Neuronal stem cell (in vitro differentiated cells): Measurements from ENCODE around the gene VENTX.

Experiments
- DNase-seq: peaks from one replicate; pipeline ENCODE4 v3.0.0-alpha.2; 2013; ENCODE audit warnings: low spot score
- H2AFZ ChIP-seq: one replicate; pipeline ENCODE4 v1.6.1; 2013; ENCODE audit warnings: mild to moderate bottlenecking, low read length, inconsistent platforms
- H2AK5ac ChIP-seq: 2 replicates; pipeline ENCODE4 v1.6.1; 2013; ENCODE audit warnings: low read depth, mild to moderate bottlenecking, inconsistent platforms, low read length, moderate library complexity, mixed read lengths
- H2BK120ac ChIP-seq: 2 replicates; pipeline ENCODE4 v1.6.1; 2013; ENCODE audit warnings: low read depth, mild to moderate bottlenecking, inconsistent platforms, low read length, moderate library complexity, mixed read lengths
- H2BK12ac ChIP-seq: one replicate; pipeline ENCODE4 v1.6.1; 2013; ENCODE audit warnings: low read length, inconsistent platforms
- H2BK15ac ChIP-seq: 2 replicates; pipeline ENCODE4 v1.6.1; 2013; ENCODE audit warnings: mild to moderate bottlenecking, low read length, inconsistent platforms, mixed read lengths
- H2BK5ac ChIP-seq: one replicate; pipeline ENCODE4 v1.6.1; 2013; ENCODE audit warnings: inconsistent platforms, mild to moderate bottlenecking, low read length, moderate library complexity
- H3K14ac ChIP-seq: one replicate; pipeline ENCODE4 v1.6.1; 2013; ENCODE audit warnings: low read length, inconsistent platforms
- H3K18ac ChIP-seq: 2 replicates; pipeline ENCODE4 v1.6.1; 2013; ENCODE audit warnings: low read length, inconsistent platforms
- H3K23ac ChIP-seq: 2 replicates; pipeline ENCODE4 v1.6.1; 2013; ENCODE audit warnings: low read depth, mild to moderate bottlenecking, mixed read lengths, low read length, inconsistent platforms; ENCODE audit not compliant: poor library complexity
- H3K27ac ChIP-seq: replicated peaks from 3 replicates; pipeline ENCODE4 v1.5.1; 2013; ENCODE audit warnings: low read length, inconsistent platforms
- H3K27me3 ChIP-seq, 3 experiments: 2 replicates each; pipeline ENCODE4 v1.6.1; 2013; ENCODE audit warnings: low read length in 3 of 3, mild to moderate bottlenecking in 2 of 3, inconsistent platforms in 1 of 3, low read depth in 1 of 3, mixed read lengths in 1 of 3, moderate library complexity in 1 of 3; ENCODE audit not compliant: control insufficient read depth in 3 of 3, insufficient read depth in 3 of 3
- H3K36me3 ChIP-seq, 2 donors: replicated peaks in 1 of 2; 2 replicates each; pipeline ENCODE4 v1.6.1; 2013; ENCODE audit warnings: low read length in 2 of 2; ENCODE audit not compliant: control insufficient read depth in 2 of 2, insufficient read depth in 2 of 2
- H3K4ac ChIP-seq: 2 replicates; pipeline ENCODE4 v1.6.1; 2013; ENCODE audit warnings: inconsistent platforms, mild to moderate bottlenecking, low read length, moderate library complexity
- H3K4me1 ChIP-seq, 2 donors: 1 replicate in 1 of 2; 2 replicates in 1 of 2; pipeline ENCODE4 v1.6.1; 2013; ENCODE audit warnings: low read length in 2 of 2, low read depth in 1 of 2; ENCODE audit not compliant: control insufficient read depth in 2 of 2, insufficient read depth in 1 of 2
- H3K4me2 ChIP-seq: one replicate; pipeline ENCODE4 v1.6.1; 2013; ENCODE audit warnings: mild to moderate bottlenecking, low read length, inconsistent platforms; ENCODE audit not compliant: insufficient read depth, poor library complexity, severe bottlenecking
- H3K4me3 ChIP-seq, 2 donors: 2 replicates each; pipeline ENCODE4 v1.5.1; 2013; ENCODE audit warnings: low read length in 2 of 2, mild to moderate bottlenecking in 2 of 2, inconsistent platforms in 1 of 2, moderate library complexity in 1 of 2
- H3K79me1 ChIP-seq: one replicate; pipeline ENCODE4 v1.6.1; 2013; ENCODE audit warnings: low read depth, mild to moderate bottlenecking, inconsistent platforms, low read length, moderate library complexity
- H3K9ac ChIP-seq: one replicate; pipeline ENCODE4 v1.6.1; 2013; ENCODE audit warnings: mild to moderate bottlenecking, low read depth, low read length, inconsistent platforms; ENCODE audit not compliant: poor library complexity
- H3K9me3 ChIP-seq, 2 donors: replicated peaks in 1 of 2; 2 replicates each; pipeline versions ENCODE3 to v1.6.1; 2013; ENCODE audit warnings: low read length in 2 of 2, mild to moderate bottlenecking in 2 of 2, inconsistent platforms in 1 of 2, low read depth in 1 of 2, mixed read lengths in 1 of 2, moderate library complexity in 1 of 2; ENCODE audit not compliant: control insufficient read depth in 2 of 2, insufficient read depth in 1 of 2
- H4K8ac ChIP-seq: one replicate; pipeline ENCODE4 v1.6.1; 2013; ENCODE audit warnings: low read depth, mild to moderate bottlenecking, inconsistent platforms, low read length, moderate library complexity
- H4K91ac ChIP-seq: one replicate; pipeline ENCODE4 v1.6.1; 2013; ENCODE audit warnings: low read length, low read depth, mild to moderate bottlenecking, inconsistent platforms; ENCODE audit not compliant: poor library complexity
- WGBS, 2 donors: extraction: QIAGEN DNeasy Blood & Tissue Kit; methylation state at CpG; one replicate each; pipeline ENCODE4 v1.1.7; 2013; ENCODE audit warnings: missing lambda C conversion rate in 2 of 2, mixed read lengths in 1 of 2; ENCODE audit not compliant: insufficient read length in 2 of 2, insufficient replicate concordance in 1 of 2; ENCODE audit errors: extremely low coverage in 2 of 2; 5-methylcytosine and 5-hydroxymethylcytosine counted together

The VENTX gene

GRCh38 chr10:133267293-133267692 is 29.6 kb downstream of the VENTX start:
- Histone ChIP-seq H3K14ac (no peak overlapping the region), H3K79me1 (peaks cover 2% of the 10 kb centered on the region), H3K36me3 (no peaks in the 10 kb centered on the region), H2BK12ac (no peak overlapping the region), H2BK120ac (no peak overlapping the region), H3K4me1 (peaks cover 6 to 13% of the 10 kb centered on the region in 2 donors), H3K18ac (no peak overlapping the region), H2BK15ac (peak overlapping the region; percentile 94), H4K8ac (peak overlapping the region; percentile 65), H3K4me3 (no peak overlapping the region), H3K4ac (no peak overlapping the region), H3K9me3 (no peaks in the 10 kb centered on the region), H3K4me2 (no peak overlapping the region), H3K9ac (no peak overlapping the region), H2AFZ (no peak overlapping the region), H3K27ac (no peak overlapping the region), H4K91ac (no peak overlapping the region), H2BK5ac (peak overlapping the region; percentile 82), H2AK5ac (no peak overlapping the region), H3K23ac (no peak overlapping the region), H3K27me3 (peaks cover 0 to 5% (median 0%) of the 10 kb centered on the region in 3 experiments)
- DNase-seq = no peak
- whole genome bisulfite sequencing, 2 donors = no CpG with 5 or more reads among the region's 14 CpGs

- WGBS, 2 donors = no CpG with 5 or more reads among the region's 22 CpGs
- Histone ChIP-seq H3K4me3 (no peak overlapping the region), H4K91ac (no peak overlapping the region), H4K8ac (no peak overlapping the region), H2BK5ac (peak overlapping the region; percentile 75), H3K9ac (no peak overlapping the region), H2AK5ac (peak overlapping the region; percentile 94), H3K27me3 (peaks cover 0 to under 1% (median 0%) of the 10 kb centered on the region in 3 experiments), H2BK15ac (no peak overlapping the region), H3K9me3 (no peaks in the 10 kb centered on the region), H2BK12ac (no peak overlapping the region), H3K79me1 (peaks cover 2% of the 10 kb centered on the region), H2BK120ac (no peak overlapping the region), H3K23ac (peak overlapping the region; percentile 31), H3K36me3 (no peaks in the 10 kb centered on the region), H3K4me1 (peaks cover under 1 to 7% of the 10 kb centered on the region in 2 donors), H3K4me2 (no peak overlapping the region), H3K18ac (no peak overlapping the region), H2AFZ (no peak overlapping the region), H3K14ac (peak overlapping the region; percentile 82), H3K27ac (no peak overlapping the region), H3K4ac (peak overlapping the region; percentile 76)
- no peak for DNase-seq
These were observed 30.2 kb downstream of the VENTX start for GRCh38 chr10:133267829-133268228.

- Histone ChIP-seq H3K18ac (peak overlapping the region; percentile 64), H2BK15ac (peak overlapping the region; percentile 89), H3K27ac (no peak overlapping the region), H3K4me1 (peaks cover 0 to 1% of the 10 kb centered on the region in 2 donors), H3K36me3 (no peaks in the 10 kb centered on the region), H3K27me3 (no peaks in the 10 kb centered on the region), H3K4ac (peak overlapping the region; percentile 23), H2AK5ac (peak overlapping the region; percentile 94), H4K91ac (no peak overlapping the region), H3K14ac (peak overlapping the region; percentile 38), H2BK5ac (no peak overlapping the region), H3K4me2 (no peak overlapping the region), H2BK120ac (no peak overlapping the region), H4K8ac (no peak overlapping the region), H3K23ac (no peak overlapping the region), H3K9me3 (no peaks in the 10 kb centered on the region), H3K9ac (no peak overlapping the region), H3K4me3 (no peak overlapping the region), H3K79me1 (peaks cover 2% of the 10 kb centered on the region), H2AFZ (no peak overlapping the region), H2BK12ac (peak overlapping the region; percentile 41)
- no peak for DNase-seq
- no CpG with 5 or more reads among the region's 22 CpGs for WGBS, 2 donors
These were observed 30.9 kb downstream of the VENTX start for GRCh38 chr10:133268532-133268931.

GRCh38 chr10:133269367-133269766 is 31.7 kb downstream of the VENTX start:
- Histone ChIP-seq H2AFZ (no peak overlapping the region), H2AK5ac (peak overlapping the region; percentile 37), H3K4me2 (no peak overlapping the region), H3K18ac (no peak overlapping the region), H3K9me3 (no peaks in the 10 kb centered on the region), H2BK5ac (no peak overlapping the region), H3K23ac (peak overlapping the region; percentile 31), H4K91ac (no peak overlapping the region), H2BK15ac (peak overlapping the region; percentile 89), H2BK120ac (no peak overlapping the region), H2BK12ac (peak overlapping the region; percentile 22), H3K27ac (no peak overlapping the region), H3K4me1 (no peaks in the 10 kb centered on the region), H3K4me3 (no peak overlapping the region), H3K4ac (no peak overlapping the region), H3K14ac (no peak overlapping the region), H4K8ac (no peak overlapping the region), H3K36me3 (no peaks in the 10 kb centered on the region), H3K27me3 (no peaks in the 10 kb centered on the region), H3K79me1 (peaks cover 2% of the 10 kb centered on the region), H3K9ac (no peak overlapping the region)
- DNase-seq = no peak
- WGBS, 2 donors = no CpG with 5 or more reads among the region's 26 CpGs
